Measurements from ENCODE around the gene PARP1. TPM values are rescaled to one million over a fixed set of nuclear protein-coding genes. Genes with fewer than 3 reads are reported as not detected.

PARP1 gene
- total RNA-seq, 1 donor from 2014 or later, result 91.1 TPM

GRCh38 chr1:226397011-226397926 lies 10.6 kb downstream of the PARP1 start:
- H3K36me3 ChIP-seq (ENCODE audit: control insufficient read depth, insufficient read depth, low read length), result no peaks in the 10 kb centered on the region
- TF ChIP-seq CTCF (IDR thresholded peaks at IDR 0.05; ENCODE audit: insufficient read depth, low read length, poor library complexity, severe bottlenecking), result no peak
- no peak for DNase-seq (ENCODE audit: low read depth)
- no peaks in the 10 kb centered on the region for H3K27me3 ChIP-seq (ENCODE audit: control insufficient read depth, insufficient read depth, low read length)
- H3K4me3 ChIP-seq (ENCODE audit: low read depth, low read length), result no peak overlapping the region

GRCh38 chr1:226395753-226396152 lies 12.1 kb downstream of the PARP1 start:
- no peak for TF ChIP-seq CTCF (IDR thresholded peaks at IDR 0.05; ENCODE audit: insufficient read depth, low read length, poor library complexity, severe bottlenecking)
- DNase-seq (ENCODE audit: low read depth), result no peak
- no peaks in the 10 kb centered on the region for H3K27me3 ChIP-seq (ENCODE audit: control insufficient read depth, insufficient read depth, low read length)
- H3K4me3 ChIP-seq (ENCODE audit: low read depth, low read length), result no peak overlapping the region
- no peaks in the 10 kb centered on the region for H3K36me3 ChIP-seq (ENCODE audit: control insufficient read depth, insufficient read depth, low read length)

- Histone ChIP-seq H3K4me3 (ENCODE audit: low read depth, low read length) (no peak overlapping the region), H3K36me3 (ENCODE audit: control insufficient read depth, insufficient read depth, low read length) (no peaks in the 10 kb centered on the region), H3K27me3 (ENCODE audit: control insufficient read depth, insufficient read depth, low read length) (no peaks in the 10 kb centered on the region)
- no peak for DNase-seq (ENCODE audit: low read depth)
- no peak for TF ChIP-seq CTCF (IDR thresholded peaks at IDR 0.05; ENCODE audit: insufficient read depth, low read length, poor library complexity, severe bottlenecking)
Observed at GRCh38 chr1:226394462-226394861, 13.4 kb downstream of the PARP1 start.

- Histone ChIP-seq H3K4me3 (ENCODE audit: low read depth, low read length) (no peak overlapping the region), H3K27me3 (ENCODE audit: control insufficient read depth, insufficient read depth, low read length) (no peaks in the 10 kb centered on the region), H3K36me3 (ENCODE audit: control insufficient read depth, insufficient read depth, low read length) (no peaks in the 10 kb centered on the region)
- TF ChIP-seq CTCF (IDR thresholded peaks at IDR 0.05; ENCODE audit: insufficient read depth, low read length, poor library complexity, severe bottlenecking), result no peak
- no peak for DNase-seq (ENCODE audit: low read depth)
Observed at GRCh38 chr1:226390681-226391080, 17.2 kb downstream of the PARP1 start.

- Histone ChIP-seq H3K27me3 (ENCODE audit: control insufficient read depth, insufficient read depth, low read length) (no peaks in the 10 kb centered on the region), H3K36me3 (ENCODE audit: control insufficient read depth, insufficient read depth, low read length) (no peaks in the 10 kb centered on the region), H3K4me3 (ENCODE audit: low read depth, low read length) (no peak overlapping the region)
- TF ChIP-seq CTCF (IDR thresholded peaks at IDR 0.05; ENCODE audit: insufficient read depth, low read length, poor library complexity, severe bottlenecking), result no peak
- DNase-seq (ENCODE audit: low read depth), result no peak
Observed at GRCh38 chr1:226388131-226388530, 19.8 kb downstream of the PARP1 start.

GRCh38 chr1:226384717-226385116 lies 23.2 kb downstream of the PARP1 start:
- Histone ChIP-seq H3K36me3 (ENCODE audit: control insufficient read depth, insufficient read depth, low read length) (no peaks in the 10 kb centered on the region), H3K4me3 (ENCODE audit: low read depth, low read length) (no peak overlapping the region), H3K27me3 (ENCODE audit: control insufficient read depth, insufficient read depth, low read length) (no peaks in the 10 kb centered on the region)
- TF ChIP-seq CTCF (IDR thresholded peaks at IDR 0.05; ENCODE audit: insufficient read depth, low read length, poor library complexity, severe bottlenecking), result no peak
- DNase-seq (ENCODE audit: low read depth), result no peak

Measured in kidney epithelial cell (primary cell).